GM11168 (cell line): ENCODE data around the gene C8G.

ENCODE experiments used
- in situ Hi-C: fragments of 300-500 bp; cut with MboI; formaldehyde crosslinking; loops from one replicate; pipeline ENCODE4 v1.12.0; 2022; ENCODE audit warnings: low sequenced_read_pairs; ENCODE audit not compliant: unreplicated experiment

C8G gene

DNA sequence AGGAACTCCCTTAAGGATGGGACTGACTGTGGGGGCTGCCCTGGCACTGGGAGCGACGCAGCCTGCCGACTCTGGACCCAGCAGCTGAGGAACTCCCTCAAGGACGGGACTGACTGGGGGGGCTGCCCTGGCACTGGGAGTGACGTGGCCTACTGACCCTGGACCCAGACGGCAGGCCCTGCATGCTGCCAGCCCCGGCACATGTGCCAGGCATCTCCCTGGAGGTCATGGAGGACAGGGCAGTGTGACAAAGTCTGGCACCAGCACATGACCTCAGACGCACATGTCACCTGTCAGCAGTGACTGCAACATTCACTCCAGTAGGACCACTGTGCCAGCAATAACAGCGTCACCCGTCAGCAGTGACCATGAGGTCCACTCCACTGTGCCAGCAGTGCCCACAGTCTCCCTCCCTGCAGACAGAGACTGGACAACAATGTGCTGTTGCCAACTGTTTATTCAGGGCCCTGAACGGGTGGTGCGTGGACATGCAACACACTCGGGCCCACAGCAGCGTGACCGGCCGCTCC is 5.0 kb upstream of the C8G start:
- in situ Hi-C loops = loop anchor here (10.0 kb wide), 1 partner anchor 75 kb away; the partner anchor contains the start of gene EDF1

DNA sequence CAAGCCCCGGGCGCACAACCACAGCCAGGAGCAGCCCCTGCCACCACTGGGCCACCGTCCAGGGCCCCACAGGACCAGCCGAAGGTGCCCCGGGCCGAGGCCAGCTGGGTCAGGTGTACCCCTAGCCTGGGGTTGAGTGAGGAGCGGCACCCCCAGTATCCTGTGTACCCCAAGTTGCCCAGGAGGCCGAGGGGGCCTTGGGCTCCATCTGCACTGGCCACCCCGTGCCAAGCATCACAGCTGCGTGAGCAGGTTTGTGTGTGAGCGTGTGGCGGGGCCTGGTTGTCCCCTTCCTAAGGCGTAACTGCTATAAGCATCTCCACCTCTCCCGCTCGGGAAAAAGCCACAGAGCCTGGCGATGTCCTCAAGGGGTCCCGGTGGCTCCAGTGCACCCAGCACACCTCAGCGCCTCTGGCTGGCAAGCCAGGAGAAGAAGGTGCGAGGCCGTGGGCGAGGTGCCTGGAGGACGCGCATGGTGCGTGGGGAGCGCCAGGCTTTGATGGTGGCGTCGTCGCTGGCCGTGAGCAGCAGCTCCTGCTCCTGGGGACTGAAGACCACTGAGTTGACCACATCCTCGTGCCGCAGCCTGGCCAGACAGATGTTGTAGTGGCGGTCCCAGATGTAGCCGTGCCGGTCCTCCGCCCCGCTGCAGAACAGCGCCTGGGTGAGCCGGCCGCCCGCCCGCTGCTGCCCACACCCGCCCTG is 4.4 kb upstream of the C8G start:
- in situ Hi-C loops = no loop called here

DNA sequence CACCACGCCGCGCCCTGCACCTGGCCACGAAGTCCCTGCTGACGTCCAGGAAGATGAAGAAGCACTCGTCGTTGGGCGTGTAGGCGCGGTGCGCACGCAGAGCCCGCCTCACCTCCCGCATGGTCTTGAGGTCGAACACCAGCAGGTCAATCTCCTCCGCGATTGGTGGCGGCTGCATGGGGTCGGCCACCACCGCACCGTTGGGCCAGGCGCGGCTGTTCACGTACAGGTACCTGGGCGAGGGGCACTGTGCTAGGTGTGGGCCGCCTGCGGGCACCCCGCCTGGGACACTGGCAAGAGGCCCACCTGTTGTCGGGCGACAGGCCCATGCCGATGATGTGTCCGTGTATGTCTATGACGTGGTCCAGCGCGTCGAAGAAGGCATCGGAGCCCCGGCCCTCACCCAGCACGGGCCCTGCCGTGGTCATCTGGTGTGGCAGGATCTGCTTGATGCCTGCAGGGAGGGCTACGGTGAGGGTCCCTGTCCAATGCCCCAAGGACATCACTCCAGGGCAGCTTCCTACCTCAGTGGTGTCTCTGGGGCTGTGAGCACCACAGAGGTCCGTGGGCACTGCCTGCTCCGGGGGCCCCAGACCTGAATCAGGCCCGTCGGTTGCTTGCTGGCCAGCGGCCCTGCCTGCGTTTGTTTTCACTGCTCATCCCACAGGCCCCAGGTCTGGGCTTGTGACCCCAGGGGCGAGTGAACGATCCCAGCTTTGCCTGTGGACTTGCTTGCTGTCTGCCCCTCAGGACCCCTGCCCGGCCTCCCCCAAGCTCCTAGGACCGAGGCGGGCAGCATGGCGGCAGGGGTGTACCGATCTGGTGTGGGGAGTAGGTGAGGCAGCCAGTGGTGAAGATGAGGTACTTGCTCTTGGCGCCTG is 3.6 kb upstream of the C8G start:
- in situ Hi-C loops = no loop called here

DNA sequence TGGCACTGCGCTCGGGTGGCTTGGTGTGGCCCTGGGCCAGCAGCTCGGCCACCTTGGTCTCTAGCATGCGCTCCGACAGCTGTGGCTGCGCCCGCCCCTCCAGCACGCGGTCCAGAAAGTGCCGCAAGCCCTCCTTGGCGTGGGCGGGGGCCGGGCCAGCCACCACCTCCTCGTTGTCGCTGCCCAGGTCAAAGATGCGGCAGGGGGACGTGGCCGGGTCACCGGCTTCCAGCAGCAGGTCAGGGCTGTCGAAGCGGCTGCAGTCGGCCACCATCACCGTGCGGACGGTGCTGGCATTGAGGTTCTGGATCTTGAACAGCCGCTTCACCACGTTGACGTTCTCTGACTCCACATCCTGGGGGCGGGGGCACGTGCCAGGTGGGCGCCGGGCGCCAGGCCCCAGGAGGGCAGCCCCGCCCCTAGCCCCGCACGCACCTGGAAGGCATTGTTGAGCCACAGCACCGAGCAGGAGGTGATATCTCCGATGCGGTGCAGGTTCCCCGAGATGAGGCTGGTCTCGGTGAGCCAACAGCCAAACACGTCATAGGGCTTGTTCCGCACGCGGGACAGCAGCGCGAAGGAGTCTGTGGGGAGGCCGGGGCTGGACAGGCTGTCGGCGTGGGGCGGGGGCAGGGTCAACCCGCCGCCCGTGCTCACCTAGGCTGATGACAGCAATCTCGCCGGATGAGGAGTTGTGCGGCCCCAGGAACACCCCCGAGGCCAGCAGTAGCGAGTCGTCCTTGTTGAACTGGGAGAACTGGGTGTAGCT is 2.7 kb upstream of the C8G start:
- in situ Hi-C loops = no loop called here

DNA sequence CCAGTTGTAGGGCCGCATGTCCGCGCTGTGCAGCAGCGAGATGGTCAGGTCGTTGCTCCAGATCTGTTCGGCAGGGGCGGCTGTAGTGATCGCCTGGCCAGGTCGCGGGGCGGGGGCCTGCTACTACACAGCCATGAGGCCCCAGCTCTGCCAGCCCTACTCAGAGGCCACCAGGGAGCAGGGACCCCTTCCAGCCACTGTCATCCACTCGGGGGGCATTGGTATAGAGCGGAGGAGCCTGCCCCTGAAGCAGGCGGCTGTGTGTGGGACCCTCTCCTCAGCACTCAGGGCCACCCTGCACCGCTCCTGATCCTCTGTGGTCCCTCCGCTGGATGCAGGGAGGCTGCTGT is 2.2 kb upstream of the C8G start:
- in situ Hi-C loops = no loop called here

DNA sequence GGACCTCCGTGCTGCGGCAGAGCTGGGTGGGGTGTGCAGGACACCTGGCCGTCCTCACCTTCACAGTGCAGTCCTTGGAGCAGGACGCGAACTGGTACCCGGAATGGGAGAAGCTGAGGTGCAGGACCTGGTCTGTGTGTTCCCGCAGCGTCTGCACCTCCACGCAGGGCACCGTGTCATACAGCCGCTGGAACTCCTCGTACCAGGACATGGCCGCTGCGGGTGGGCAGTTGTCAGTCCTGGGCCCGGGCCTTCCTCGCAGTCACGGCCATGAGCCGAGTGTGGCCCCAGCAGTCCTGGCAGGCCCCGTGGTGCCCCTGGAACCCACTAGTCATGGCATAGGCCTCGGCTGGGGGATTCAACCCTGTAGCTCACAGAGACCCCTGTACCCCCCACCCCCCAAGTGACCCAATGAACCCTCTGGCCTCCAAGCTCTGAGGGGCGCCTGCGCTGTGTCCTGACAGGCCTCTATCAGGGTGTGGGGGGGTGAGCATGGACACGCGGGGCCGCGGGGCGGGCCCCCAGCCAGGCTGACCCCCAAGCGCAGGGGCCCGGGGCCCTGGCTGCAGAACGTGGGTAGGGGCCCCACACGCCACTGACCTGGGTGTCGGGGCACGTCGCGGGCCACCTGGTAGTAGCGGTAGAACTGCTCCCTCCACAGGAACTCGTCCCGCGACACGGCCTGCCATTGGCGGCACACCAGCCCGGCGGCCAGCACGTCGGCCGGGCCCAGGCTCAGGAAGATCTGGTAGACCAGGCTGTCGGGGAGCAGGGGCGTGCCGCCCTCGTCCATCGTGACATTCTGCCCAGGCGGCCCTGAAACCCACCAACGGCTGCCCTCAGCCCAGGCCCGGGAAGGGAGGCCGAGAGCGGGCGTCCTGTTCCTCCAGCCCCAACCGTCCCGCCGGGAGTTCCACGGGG is 1.5 kb upstream of the C8G start:
- in situ Hi-C loops = no loop called here

DNA sequence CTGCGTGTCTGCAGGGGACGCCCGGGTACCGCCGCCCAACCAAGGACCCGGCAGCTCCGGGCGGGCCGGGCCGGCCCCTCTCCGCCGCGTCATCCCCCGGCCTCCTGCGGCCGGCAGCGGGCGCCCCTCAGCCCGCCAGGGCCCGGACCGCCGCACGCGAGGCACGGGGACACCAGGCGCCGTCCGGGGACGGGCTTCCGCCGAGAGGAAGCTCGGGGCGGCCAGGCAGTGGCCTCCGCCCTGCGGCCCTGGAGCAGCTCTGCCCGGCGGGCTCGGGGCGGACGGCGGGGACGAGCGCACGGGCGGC is 878 bp upstream of the C8G start:
- in situ Hi-C loops = no loop called here

DNA sequence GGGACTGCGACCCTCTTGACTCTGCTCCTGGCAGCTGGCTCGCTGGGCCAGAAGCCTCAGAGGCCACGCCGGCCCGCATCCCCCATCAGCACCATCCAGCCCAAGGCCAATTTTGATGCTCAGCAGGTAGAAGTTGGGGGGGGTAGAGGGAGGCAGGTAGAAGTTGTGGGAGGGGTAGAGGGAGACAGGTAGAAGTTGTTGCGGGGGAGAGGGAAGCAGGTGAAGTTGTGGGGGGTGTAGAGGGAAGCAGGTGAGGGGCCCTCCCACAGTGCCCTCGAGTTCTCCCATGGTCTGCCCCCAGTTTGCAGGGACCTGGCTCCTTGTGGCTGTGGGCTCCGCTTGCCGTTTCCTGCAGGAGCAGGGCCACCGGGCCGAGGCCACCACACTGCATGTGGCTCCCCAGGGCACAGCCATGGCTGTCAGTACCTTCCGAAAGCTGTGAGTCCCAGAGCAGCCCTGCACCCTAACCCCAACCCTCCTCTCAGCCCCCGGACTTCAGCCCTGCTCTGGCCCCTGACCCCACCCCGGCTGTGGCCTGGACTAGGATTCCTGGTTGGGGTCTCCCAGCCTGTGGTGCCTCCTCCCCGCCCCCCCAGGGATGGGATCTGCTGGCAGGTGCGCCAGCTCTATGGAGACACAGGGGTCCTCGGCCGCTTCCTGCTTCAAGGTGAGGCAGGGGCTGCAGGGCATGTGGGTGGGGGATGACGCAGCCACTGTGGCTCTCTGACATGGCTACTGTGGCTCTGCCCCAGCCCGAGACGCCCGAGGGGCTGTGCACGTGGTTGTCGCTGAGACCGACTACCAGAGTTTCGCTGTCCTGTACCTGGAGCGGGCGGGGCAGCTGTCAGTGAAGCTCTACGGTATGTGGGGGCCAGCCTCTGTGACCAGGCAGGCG is 537 bp downstream of the C8G start:
- in situ Hi-C loops = no loop called here

DNA sequence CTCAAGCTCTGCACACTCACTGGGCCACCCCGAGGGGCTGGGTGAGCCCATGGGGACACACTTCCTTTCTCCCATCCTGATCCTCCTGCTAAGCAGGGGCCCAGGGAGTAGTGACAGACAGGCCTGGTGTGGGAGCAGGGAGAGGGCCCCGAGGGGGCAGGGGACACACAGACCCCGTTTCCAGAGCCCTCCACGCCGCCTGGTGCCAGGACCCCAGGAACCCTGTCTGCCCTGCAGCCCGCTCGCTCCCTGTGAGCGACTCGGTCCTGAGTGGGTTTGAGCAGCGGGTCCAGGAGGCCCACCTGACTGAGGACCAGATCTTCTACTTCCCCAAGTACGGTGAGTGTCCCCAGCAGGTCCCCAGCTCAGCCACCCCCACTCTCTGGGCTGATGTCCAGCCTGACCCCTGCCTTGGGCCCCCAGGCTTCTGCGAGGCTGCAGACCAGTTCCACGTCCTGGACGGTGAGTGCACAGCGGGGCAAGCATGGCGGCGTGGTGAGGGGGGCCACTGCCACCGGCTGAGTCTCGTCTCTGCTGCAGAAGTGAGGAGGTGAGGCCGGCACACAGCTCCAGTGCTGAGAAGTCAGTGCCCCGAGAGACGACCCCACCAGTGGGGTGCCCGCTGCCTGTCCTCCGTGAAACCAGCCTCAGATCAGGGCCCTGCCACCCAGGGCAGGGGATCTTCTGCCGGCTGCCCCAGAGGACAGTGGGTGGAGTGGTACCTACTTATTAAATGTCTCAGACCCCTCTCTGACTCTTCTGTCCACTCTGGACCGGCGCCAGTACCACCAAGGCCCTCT is 1.4 kb downstream of the C8G start:
- in situ Hi-C loops = no loop called here

DNA sequence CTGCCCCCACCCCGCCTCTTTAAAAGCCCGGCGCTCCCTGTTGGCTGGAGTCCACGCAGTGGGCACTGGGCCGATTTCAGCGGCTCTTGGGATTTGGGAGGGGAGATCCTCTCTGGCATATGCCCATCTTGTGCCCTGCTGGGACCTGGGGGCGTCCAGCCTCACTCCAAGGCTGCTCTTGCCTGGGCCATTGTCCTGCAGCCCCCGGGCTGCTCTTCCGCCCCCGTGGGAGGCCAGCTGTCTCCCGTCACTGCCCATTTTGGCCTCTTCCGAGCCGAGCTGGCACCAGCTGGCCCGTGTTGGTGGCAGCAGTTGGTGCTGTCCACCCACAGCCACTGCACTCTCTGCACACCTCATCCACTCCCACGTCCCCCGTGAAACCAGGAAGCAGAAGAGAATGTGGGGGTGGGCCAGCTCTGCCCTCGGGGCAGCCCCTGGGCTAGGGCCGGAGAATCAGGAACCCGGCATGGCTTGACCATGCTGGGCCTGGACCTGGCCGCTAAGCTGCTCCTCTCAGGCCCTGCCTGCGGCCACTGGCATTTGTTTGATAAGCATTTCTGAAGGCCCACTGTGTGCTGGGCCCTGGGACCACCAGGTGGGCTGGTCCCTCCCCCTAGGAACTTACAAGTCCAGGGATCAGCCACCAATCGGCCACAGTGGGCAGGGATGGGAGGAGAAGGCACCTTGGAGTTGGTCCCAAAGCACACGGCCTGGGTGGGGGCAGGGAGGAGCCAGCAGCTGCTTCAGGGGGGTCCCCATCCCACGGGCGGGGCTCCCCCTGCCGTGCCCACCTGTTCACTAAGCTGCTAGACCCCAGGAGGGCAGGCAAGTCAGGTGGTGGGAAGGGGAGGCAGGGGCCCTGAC is 2.2 kb downstream of the C8G start:
- in situ Hi-C loops = no loop called here

DNA sequence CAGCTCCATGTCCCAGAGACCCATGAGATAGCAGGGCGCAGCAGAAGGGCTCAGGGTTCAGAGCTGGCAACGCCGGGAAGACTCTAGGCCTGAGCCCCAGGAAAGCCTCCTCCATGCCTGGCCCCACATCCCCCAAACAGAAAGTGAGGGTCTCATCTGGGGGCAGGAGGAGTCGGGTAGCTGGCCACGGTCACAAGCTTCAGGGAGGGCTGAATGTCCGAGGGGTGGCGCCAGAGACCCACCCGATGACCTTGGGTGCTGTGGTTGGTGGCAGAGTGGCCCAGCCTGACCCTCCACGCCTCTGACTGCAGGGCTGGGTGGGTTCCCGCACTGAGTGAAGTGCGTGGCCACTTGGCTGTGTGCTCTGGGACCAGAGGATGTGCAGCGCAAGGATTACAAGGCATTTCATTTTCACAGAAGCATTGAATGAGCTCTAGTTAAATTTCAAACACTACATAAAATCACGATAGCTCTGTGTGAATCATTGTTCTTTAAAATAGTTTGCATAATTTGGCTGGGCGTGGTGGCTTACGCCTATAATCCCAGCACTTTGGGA is 3.0 kb downstream of the C8G start:
- in situ Hi-C loops = no loop called here

DNA sequence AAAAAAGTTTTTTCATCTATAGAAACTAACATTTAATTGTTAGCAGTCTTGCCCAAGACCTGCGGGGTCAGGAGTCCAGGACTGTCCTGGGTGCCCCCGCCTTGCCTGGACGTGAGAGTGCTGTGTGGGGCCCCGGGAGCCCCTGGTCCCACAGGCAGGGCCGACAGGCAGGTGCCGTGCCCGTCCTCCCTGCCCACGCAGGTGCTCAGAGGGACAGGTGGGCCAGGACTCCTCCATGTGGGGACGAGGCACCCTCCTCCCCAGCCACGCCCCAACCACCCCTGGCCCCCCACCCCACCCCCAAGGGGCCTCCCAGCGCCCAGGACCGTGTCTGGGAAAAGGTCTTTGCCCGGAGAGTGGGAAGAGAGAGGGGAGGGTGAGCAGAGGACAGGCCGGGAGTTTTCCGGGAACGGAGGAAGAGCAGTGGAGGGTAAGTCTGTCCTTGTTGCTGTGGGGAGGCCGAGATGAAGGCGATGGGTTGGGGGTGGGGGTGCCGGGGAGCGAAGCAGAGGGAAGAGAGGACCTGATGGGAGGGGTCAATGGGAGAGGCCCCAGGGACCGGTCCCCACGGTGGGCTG is 4.3 kb downstream of the C8G start:
- in situ Hi-C loops = no loop called here

DNA sequence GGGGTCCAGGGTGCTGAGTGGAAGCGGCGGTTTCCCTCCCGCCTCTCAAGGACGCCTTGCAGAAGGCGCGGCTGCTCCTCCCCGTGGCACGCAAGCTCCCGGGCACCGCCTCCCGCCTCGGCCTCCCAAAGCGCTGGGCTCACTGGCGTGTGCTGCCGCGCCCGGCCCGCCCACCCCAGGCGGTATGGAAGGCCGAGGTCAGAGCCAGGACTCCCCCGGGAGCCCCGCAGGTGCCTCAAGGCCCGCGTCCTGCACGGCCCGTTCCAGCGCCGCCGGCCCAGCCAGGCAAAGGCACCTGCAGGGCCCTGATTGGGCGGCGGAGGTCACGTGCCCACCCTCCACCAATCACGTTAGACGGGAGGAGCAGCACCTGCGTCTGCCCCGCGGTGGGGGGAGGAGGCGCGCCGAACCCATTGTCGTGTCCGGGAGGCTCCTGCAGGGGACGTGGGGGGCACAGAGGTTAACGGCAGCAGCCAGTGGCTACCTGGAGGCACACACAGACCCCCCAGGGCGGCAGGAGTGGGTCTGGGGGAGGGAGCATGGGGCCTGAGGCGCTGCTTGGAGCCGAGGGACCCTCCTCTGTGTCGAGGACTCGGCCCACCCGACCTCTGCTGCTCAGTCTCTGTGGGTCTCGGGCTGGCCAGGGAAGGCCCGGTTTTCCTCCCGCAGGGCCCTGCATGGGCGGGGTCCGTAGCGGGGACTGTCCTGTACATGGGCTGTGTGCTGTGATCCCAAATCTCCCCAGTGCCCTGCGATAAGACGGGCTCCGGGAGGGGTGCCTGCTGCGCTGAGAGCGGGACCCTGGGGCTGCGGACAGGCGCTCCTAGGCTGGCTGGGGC is 5.0 kb downstream of the C8G start:
- in situ Hi-C loops = no loop called here

DNA sequence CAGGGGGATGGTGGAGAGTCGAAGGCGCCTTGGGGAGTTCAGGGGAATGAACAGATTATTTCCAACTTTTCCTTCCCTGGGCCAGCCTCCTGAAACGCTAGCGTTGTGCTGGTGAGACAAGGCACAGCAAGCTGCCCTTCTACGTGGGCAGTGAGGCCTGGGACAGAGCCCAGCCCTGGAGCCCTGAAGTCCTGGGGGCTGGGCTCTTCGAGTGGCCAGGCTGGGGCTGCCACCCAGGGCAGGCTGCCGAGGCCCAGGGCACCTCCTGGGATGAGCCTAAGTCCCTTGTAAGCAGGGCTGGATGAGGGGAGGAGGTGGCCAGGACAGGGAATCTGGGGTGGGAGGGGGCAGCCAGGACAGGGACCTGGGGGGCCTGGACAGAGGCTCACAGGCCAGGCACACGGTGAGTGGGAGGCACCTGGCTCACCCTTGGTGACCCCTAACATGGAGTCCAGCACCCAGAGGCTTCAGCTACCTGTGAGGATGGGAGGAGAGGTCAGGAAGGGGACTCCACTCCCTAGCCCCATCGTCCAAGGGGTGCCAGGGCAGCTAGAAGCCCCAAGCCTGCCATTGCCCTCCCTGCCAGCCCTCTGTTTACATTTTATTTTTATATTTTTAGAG is 5.7 kb downstream of the C8G start:
- in situ Hi-C loops = no loop called here

DNA sequence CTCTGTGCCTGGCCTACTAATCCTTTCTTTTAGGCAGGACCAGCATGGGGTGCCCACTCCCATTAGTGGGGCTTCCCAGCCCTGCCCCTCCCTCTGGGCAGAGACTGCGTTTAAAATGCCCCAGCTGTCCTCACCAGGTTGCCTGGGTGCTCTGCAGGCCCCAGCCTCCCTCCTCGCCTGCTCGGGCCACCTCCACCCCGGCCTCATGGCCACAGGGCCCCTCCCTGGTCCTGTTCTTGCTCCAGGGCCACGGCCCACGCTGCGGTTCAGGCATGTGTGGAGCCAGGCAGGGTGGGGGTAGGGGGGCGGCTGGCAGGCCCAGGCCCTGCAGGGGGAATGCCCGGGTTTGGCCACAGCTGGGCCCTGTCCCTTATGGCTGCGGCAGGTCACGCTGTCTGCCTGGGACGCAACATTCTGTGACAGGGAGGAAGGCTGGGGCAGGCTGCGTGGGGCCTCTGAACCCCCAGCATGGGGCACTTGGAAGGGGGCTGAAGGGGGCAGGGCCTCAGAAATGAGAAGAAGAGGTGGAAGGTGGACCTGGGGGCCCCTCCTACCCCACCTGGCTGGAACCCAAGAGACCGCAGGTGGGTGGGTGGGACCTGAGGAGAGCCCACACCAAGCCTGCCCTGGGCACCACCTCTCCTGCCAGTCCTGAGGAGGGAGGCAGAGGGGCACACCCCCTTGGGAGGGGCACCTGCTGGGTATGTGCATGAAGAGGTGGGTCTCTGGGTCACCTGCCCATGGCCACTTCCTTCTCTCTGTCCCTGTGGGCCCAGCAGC is 6.7 kb downstream of the C8G start, which contains the start of gene LCN12:
TSS of gene LCN12 (plus strand) at position 733 of the 780 bp plus-strand sequence. CDS start 55 bp downstream, outside the sequence.
- in situ Hi-C loops = no loop called here
